ENCODE data around the gene ARMH1. TPM values are rescaled to one million over a fixed set of nuclear protein-coding genes. Genes with fewer than 3 reads are reported as not detected.

ARMH1 gene
- total and polyA plus RNA-seq, 2 experiments from 2014 or later: 2.8 to 5.7 TPM

- Histone ChIP-seq H3K27me3 (no peaks in the 10 kb centered on the region), H3K36me3 (peaks cover 24% of the 10 kb centered on the region), H3K27ac (no peak overlapping the region), H3K9me3 (ENCODE audit: low read depth) (no peaks in the 10 kb centered on the region), H3K4me1 (ENCODE audit: low read depth) (peaks cover 14% of the 10 kb centered on the region), H3K4me3 (no peak overlapping the region)
- peak in 1 of 2 donors; percentile 47 for DNase-seq (ENCODE audit: low read depth in 1 of 2, low spot score in 1 of 2)
- TF ChIP-seq CTCF (IDR thresholded peaks at IDR 0.05; ENCODE audit: low read depth, low read length): no peak
Measured at GRCh38 chr1:44646261-44647110, 28.0 kb upstream of the ARMH1 start.

DNA sequence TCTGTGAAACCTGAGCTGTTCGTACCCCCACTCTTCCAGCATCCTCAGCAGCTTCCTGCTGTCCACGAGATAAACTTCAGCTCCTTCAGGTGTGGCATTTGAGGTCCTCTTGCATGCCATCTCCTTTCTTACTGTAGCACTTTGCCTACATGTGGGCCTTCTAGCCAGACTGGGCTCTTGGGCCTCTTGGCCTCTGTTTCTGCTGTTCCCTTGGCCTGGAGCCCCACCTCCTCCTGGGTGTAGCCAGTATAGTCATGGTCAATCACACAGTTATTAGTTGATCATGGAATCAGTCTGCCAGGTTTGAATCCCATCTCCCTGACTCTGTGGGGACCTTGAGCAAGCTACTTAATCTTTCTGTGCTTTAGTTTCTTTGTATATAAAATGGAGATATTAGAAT, 26.6 kb upstream of the ARMH1 start:
- no peaks in the 10 kb centered on the region for H3K9me3 ChIP-seq (ENCODE audit: low read depth)
- H3K36me3 ChIP-seq: peaks cover 24% of the 10 kb centered on the region
- no peak for TF ChIP-seq CTCF (IDR thresholded peaks at IDR 0.05; ENCODE audit: low read depth, low read length)
- no peak for DNase-seq (ENCODE audit: low read depth in 1 of 2, low spot score in 1 of 2)
- H3K27ac ChIP-seq: no peak overlapping the region
- no peak overlapping the region for H3K4me3 ChIP-seq
- H3K4me1 ChIP-seq (ENCODE audit: low read depth): peaks cover 9% of the 10 kb centered on the region
- no peaks in the 10 kb centered on the region for H3K27me3 ChIP-seq

GRCh38 chr1:44648529-44649250, 25.8 kb upstream of the ARMH1 start:
- Histone ChIP-seq H3K4me3 (no peak overlapping the region), H3K9me3 (ENCODE audit: low read depth) (no peaks in the 10 kb centered on the region), H3K4me1 (ENCODE audit: low read depth) (peaks cover 1% of the 10 kb centered on the region), H3K27me3 (no peaks in the 10 kb centered on the region), H3K27ac (no peak overlapping the region), H3K36me3 (peaks cover 24% of the 10 kb centered on the region)
- TF ChIP-seq CTCF (IDR thresholded peaks at IDR 0.05; ENCODE audit: low read depth, low read length): no peak
- DNase-seq (ENCODE audit: low read depth in 1 of 2, low spot score in 1 of 2): no peak

GRCh38 chr1:44649788-44650158, 24.7 kb upstream of the ARMH1 start:
- Histone ChIP-seq H3K27ac (no peak overlapping the region), H3K9me3 (ENCODE audit: low read depth) (no peaks in the 10 kb centered on the region), H3K4me1 (ENCODE audit: low read depth) (no peaks in the 10 kb centered on the region), H3K27me3 (no peaks in the 10 kb centered on the region), H3K36me3 (peaks cover 24% of the 10 kb centered on the region), H3K4me3 (no peak overlapping the region)
- DNase-seq (ENCODE audit: low read depth in 1 of 2, low spot score in 1 of 2): no peak
- no peak for TF ChIP-seq CTCF (IDR thresholded peaks at IDR 0.05; ENCODE audit: low read depth, low read length)

DNA sequence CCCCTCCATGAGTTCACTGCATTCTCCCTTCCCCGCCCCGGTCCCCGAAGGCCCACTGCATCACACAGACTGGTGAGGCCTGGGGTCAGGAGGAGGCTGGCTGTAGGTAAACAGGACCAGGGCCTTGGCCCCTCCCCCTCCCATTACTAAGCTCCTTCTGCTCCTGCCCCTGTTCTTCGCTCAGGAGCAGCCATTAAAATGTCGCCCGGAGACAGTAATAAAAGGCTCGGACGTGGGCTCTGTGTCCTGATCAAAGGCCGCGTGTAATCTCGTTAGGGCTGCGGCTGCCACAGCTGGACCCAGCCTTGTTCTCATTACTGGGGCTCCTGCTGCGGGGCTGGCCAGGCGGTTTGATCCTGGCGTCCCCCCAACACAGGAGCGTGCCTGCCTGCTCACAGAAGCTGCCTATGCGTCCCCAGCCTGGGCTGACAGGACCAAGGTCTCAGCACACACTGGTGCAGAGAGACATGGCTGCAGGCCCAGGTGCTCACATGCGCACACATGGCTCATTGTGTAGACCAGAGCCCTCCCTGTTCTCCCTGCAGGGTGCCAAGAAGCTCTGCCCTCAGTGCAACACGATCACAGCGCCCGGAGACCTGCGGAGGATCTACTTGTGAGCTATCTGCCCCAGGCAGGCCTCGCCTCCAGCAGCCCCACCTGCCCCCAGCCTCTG, 24.2 kb upstream of the ARMH1 start:
- Histone ChIP-seq H3K4me3 (no peak overlapping the region), H3K36me3 (peaks cover 22% of the 10 kb centered on the region), H3K9me3 (ENCODE audit: low read depth) (no peaks in the 10 kb centered on the region), H3K27me3 (no peaks in the 10 kb centered on the region), H3K27ac (no peak overlapping the region), H3K4me1 (ENCODE audit: low read depth) (no peaks in the 10 kb centered on the region)
- TF ChIP-seq CTCF (IDR thresholded peaks at IDR 0.05; ENCODE audit: low read depth, low read length): no peak
- no peak for DNase-seq (ENCODE audit: low read depth in 1 of 2, low spot score in 1 of 2)
